Upper lobe of right lung (tissue), 1 donor: ENCODE results near the gene VEZF1. TPM values are rescaled to one million over a fixed set of nuclear protein-coding genes. Genes with fewer than 3 reads are reported as not detected.

Source experiments
- ATAC-seq: fragments of 200-7000 bp; cut with Tn5 transposase; one replicate; pipeline ENCODE4 v1.9.1; 2020; ENCODE audit warnings: mild to moderate bottlenecking, moderate library complexity
- DNase-seq: peaks from one replicate; pipeline ENCODE4 v3.0.0-alpha.2; 2020
- H3K27ac ChIP-seq: fragments of 200-600 bp; one replicate; pipeline ENCODE4 v1.8.0; 2022
- H3K27me3 ChIP-seq: fragments of 200-600 bp; one replicate; pipeline ENCODE4 v1.8.0; 2022; ENCODE audit warnings: mild to moderate bottlenecking
- H3K36me3 ChIP-seq: fragments of 200-600 bp; one replicate; pipeline ENCODE4 v1.8.0; 2022
- H3K4me1 ChIP-seq: fragments of 200-600 bp; one replicate; pipeline ENCODE4 v1.8.0; 2022
- H3K4me3 ChIP-seq: fragments of 200-600 bp; one replicate; pipeline ENCODE4 v1.8.0; 2022; ENCODE audit warnings: mild to moderate bottlenecking
- H3K9me3 ChIP-seq: fragments of 200-600 bp; one replicate; pipeline ENCODE4 v1.8.0; 2022
- CTCF ChIP-seq: fragments of 200-600 bp; IDR thresholded peaks from one replicate; pipeline ENCODE4 v1.8.0; 2022; ENCODE audit warnings: antibody characterized with exemption
- intact Hi-C: fragments of 100-400 bp; cut with DNase I; formaldehyde crosslinking; loops from one replicate; pipeline ENCODE4 v1.11.0; 2022
- total RNA-seq: library from RNA; stranded (reverse); fragmentation: NEBNext Ultra II Directional; extraction: Animal tissue kit (Norgen Biotek cat#: 25700); gene quantifications from one replicate; pipeline ENCODE4 v1.2.1, GENCODE V29; 2021
- donor health status: DM: no; HTN: yes; CAD: no; lungs with severe emphysema.

Gene VEZF1
- total RNA-seq, 1 donor from 2014 or later = 77.1 TPM

DNA sequence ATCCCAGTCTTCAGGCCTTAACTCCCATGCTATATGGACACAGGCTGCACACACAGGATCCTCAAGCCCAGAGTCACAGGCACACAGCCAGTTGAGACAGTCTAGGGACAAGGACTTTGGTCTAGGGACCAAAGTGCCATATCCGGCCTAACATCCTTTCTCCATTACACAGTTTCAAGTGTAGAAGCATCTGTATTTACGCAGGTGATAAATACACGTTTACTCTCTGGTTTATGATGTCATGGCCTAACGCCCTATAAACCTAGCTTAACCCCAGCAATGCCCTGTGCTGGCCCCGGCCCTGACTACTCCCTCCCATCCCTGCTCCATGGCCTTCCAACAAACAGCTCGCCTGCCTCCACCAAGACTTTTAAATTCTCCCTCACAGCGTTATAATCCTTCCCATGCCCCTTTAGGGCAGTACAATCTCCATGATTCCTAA is 50.0 kb downstream of the VEZF1 start:
- H3K36me3 ChIP-seq = no peaks in the 10 kb centered on the region
- H3K9me3 ChIP-seq = no peaks in the 10 kb centered on the region
- ATAC-seq = no peak
- H3K27me3 ChIP-seq = no peaks in the 10 kb centered on the region
- H3K27ac ChIP-seq = peak overlapping the region; percentile 17
- no peak for TF ChIP-seq CTCF
- DNase-seq = no peak
- peaks cover 44% of the 10 kb centered on the region for H3K4me1 ChIP-seq
- H3K4me3 ChIP-seq = no peak overlapping the region
- intact Hi-C loops = no loop called here

GRCh38 chr17:57937492-57937891 is 50.6 kb downstream of the VEZF1 start:
- no peak for DNase-seq
- H3K4me3 ChIP-seq = no peak overlapping the region
- no peaks in the 10 kb centered on the region for H3K9me3 ChIP-seq
- ATAC-seq = no peak
- H3K36me3 ChIP-seq = no peaks in the 10 kb centered on the region
- H3K4me1 ChIP-seq = peaks cover 43% of the 10 kb centered on the region
- intact Hi-C loops = no loop called here
- no peak for TF ChIP-seq CTCF
- H3K27me3 ChIP-seq = no peaks in the 10 kb centered on the region
- no peak overlapping the region for H3K27ac ChIP-seq

DNA sequence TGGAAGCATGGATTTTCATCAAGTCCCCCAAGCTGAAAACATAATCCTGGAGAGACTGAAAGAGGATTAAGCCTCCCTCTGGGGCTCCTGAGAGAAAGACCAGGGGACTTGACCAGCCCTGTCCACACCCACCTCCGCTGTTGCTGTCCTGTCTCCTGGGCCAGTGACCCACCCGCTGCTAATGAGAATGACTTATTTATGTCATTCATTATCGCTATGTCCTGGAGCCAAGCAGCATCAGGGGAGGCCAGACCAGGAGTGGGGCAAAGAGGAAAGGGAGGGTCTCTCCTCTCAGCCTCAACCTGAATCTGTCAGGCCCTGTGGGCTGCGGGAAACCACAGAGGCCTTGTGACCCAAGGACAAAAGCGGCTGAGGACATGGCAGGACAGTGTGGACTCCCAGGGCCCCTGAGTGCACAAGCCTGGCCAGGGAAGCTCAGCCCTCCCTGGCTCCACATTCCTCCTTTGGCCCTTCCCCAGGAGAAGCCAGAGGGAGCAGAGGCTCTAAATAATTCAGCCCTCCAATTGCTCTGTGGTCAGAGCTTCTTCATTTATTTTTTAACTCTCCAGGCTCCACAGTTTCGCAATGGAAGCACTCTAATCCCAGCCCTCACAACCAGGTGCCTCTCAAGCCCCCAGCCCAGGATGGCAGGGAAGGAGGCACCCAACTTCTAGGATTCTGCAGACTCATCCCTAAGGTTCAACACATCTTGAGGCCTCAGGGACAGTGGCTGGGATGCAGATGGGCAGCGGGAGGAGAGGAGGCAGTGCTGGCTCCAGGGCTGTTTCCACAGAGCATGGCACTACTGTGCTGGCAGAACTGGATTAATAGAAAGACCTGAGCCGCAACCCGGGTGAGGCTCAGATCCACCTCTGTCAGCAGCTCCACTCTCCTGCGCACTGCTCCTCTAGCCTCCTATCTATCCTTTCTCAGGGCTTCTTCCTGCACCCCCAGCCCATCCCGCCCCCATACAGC is 51.9 kb downstream of the VEZF1 start:
- peak overlapping the region; percentile 85 for H3K27ac ChIP-seq
- no peaks in the 10 kb centered on the region for H3K27me3 ChIP-seq
- H3K4me3 ChIP-seq = no peak overlapping the region
- peak; percentile 70 for ATAC-seq
- intact Hi-C loops = no loop called here
- no peaks in the 10 kb centered on the region for H3K36me3 ChIP-seq
- no peak for TF ChIP-seq CTCF
- DNase-seq = no peak
- no peaks in the 10 kb centered on the region for H3K9me3 ChIP-seq
- peaks cover 38% of the 10 kb centered on the region for H3K4me1 ChIP-seq

GRCh38 chr17:57931488-57932137 is 56.4 kb downstream of the VEZF1 start:
- Histone ChIP-seq H3K9me3 (no peaks in the 10 kb centered on the region), H3K4me1 (peaks cover 52% of the 10 kb centered on the region), H3K4me3 (no peak overlapping the region), H3K36me3 (no peaks in the 10 kb centered on the region), H3K27me3 (no peaks in the 10 kb centered on the region), H3K27ac (no peak overlapping the region)
- no peak for ATAC-seq
- no peak for TF ChIP-seq CTCF
- intact Hi-C loops = no loop called here
- DNase-seq = no peak

- Histone ChIP-seq H3K27ac (no peak overlapping the region), H3K4me3 (no peak overlapping the region)
- DNase-seq = no peak
Measured at GRCh38 chr17:57930239-57930638, 57.8 kb downstream of the VEZF1 start.

More at GRCh38 chr17:57930239-57930638, 57.8 kb downstream of the VEZF1 start:
- intact Hi-C loops = no loop called here
- TF ChIP-seq CTCF = no peak
- ATAC-seq = no peak
- H3K4me1 ChIP-seq = peaks cover 40% of the 10 kb centered on the region
- H3K36me3 ChIP-seq = no peaks in the 10 kb centered on the region
- H3K9me3 ChIP-seq = no peaks in the 10 kb centered on the region
- H3K27me3 ChIP-seq = no peaks in the 10 kb centered on the region
